HG03280 (cell line): ENCODE data around the gene LMX1A.

Experiments used
- ATAC-seq: cut with Tn5 transposase; IDR thresholded peaks from one replicate; pipeline ENCODE4 v1.9.1; 2021; ENCODE audit warnings: mild to moderate bottlenecking, moderate library complexity; ENCODE audit not compliant: unreplicated experiment

Gene LMX1A

GRCh38 chr1:165367375-165367993, 11.0 kb upstream of the LMX1A start:
- no peak for ATAC-seq

GRCh38 chr1:165365341-165365740, 8.8 kb upstream of the LMX1A start:
- ATAC-seq = no peak

GRCh38 chr1:165364568-165365133, 8.1 kb upstream of the LMX1A start:
- no peak for ATAC-seq

GRCh38 chr1:165356876-165357275, 361 bp upstream of the LMX1A start:
- no peak for ATAC-seq

- ATAC-seq = no peak
These were observed 1.2 kb downstream of the LMX1A start for GRCh38 chr1:165355139-165355976.

GRCh38 chr1:165354739-165355138, 1.8 kb downstream of the LMX1A start:
- no peak for ATAC-seq

DNA sequence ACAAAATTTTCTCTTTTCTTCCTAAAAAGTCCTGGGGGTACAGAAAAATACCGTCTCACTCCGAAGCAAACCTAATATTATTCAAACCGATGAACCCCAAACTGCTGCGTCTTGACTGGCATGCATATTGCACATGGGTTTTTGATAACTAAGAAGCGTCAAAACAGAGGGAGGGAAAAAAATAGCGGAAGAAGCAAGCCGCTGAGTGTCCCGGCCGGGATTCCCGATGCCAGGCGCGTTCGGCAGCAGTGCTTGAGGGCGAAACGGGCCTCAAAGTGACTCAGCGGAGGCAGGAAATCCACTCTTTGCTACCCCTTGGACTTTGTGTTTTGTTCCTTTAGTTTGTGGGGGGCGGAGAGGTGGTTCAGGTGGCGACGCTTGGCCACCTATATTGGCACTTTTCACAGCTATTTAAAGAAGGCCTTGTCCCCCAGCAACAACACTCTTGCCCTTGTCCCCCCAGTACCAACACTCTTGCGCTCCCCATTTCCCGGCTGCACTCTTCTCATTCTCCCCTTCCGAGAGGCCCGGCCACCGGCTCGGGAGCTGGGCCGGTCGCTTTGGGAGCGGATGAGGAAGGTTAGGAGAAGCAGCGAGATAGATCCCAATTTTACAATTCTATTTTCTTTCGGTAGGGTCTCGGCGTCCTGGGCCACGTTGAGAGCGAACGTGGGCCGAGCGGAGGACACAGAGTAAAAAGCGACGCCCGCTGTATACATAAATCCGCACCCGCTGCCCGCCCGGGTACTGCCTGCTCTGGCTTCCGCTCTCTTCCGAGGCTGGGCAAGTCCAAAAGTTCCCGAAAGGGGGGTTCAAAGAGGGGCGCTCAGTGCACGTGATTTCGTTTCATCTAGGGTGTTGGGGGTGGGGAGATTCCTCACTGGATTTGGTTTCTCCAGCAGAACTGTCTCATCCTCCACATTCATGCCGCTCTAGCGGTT, 2.5 kb downstream of the LMX1A start:
- ATAC-seq = no peak

DNA sequence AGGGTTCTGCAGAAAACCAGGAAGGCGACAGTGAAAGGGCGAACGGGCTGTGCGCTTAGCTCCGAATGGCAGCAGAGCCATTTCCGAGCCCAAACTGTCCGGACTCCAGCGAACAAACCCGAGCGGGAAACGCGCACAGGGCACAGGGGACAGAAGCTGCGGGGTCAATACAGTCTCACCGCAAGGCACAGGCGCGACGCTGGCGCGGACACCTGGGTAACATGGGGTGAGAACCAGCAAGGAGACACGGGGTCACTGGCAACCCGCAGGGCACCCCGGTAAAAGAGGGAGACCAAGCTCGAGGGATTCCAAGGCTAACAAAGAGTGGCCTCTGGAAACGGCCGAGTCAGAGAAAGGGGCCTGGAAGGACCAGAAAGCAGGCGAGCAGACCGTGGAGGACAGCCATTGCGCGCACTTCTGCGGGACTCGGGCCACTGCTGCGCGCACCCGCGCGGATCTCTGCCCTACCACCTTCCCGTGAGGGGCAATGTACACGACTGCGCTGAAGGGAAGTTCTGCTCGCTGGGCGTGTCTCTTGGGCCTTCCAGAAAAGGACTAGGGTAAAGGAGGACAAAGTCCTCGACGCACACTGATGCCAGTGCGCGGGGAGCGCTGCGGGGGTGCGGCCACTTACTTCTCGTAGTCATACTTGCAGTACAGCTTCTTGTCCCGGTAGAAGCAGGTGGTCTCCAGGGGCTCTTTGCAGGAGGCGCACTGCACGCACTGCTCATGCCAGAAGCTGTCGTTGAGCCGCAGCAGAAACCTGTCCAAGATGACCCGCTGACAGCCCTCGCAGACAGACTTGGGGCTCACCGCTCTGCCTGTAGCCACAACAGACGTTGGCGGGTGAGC, 3.8 kb downstream of the LMX1A start:
- ATAC-seq = no peak

DNA sequence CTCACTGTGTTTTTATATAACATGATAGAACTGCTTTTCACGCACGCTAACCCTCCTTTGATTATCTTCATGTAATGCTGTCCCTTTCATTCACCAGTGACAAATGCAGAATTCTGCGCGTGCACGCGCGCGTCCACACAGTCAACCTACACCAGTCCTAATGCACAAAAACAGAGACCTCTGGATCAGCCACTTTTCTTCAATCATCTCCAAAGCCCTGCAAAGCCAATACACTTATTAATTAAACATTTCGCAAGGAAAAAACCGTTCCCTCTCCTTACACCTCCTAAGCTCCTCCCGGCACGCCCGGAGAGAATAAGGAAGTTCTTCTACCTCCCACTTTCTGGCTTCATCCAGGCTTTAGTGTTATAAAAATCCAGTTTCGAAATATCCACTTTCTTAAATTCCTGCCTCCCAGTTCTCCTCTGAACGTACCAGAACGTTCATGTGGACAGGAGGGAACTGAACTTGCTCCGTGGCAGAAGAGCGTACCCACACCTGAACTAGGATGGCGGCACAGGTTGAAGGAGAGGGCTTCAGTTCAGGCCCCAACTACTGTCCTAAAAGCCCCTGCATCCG, 4.6 kb downstream of the LMX1A start:
- ATAC-seq = no peak

DNA sequence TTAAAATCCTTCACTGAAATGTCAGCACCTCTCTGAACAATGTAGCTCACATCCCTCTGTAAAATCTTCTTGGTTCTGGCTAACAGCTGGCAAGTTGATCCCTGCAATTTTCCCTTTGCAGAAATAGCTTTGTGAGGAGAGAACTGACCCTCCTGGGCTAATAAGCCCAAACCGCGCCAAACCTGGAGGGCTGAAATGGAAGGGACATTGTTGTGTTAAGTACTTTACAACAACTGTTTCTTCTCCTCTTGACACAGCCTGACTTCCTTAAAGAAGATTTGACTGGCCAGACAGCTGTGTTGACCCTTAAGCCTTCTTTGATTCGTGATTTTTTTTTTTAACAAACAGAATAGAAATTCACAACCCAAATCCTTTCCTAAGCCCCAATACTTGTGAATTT, 5.7 kb downstream of the LMX1A start:
- no peak for ATAC-seq

DNA sequence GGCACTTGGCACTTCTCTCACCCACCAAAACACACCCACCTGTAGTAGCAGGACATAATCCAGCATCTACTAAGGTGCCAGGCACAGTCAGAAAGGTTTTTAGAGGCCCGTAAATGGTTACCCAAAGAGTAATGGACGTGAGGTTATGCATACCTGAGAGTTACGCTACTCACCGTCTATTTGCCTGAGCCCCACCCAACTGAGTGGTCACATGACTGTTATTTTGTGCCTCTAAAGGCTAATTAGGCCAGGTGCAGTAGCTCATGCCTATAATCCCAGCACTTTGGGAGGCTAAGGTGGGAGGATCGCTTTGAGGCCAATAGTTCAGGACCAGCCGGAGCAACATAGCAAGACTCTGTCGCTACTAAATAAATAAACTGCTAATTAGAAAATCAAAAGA, 11.0 kb downstream of the LMX1A start:
- no peak for ATAC-seq

DNA sequence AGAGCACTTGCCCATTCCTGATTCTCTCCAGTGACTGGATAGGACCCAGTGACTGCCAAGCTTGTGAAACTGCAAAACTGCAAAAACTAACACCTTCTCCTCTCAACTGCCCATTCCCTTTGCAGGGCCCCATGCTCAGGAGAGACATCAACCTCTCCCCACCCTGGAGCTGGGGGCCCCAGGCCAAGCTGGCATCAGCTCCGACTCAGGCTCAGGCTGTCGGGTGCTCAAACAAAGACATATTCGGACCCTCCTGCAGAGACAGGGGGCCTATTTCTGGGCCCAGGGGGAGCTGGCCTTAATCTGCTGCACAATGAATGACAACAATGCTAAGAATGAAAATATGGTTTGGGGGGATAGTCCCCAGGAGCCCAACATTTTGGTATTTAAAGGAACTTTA, 11.8 kb downstream of the LMX1A start:
- ATAC-seq = no peak

GRCh38 chr1:165344198-165344597, 12.3 kb downstream of the LMX1A start:
- no peak for ATAC-seq

DNA sequence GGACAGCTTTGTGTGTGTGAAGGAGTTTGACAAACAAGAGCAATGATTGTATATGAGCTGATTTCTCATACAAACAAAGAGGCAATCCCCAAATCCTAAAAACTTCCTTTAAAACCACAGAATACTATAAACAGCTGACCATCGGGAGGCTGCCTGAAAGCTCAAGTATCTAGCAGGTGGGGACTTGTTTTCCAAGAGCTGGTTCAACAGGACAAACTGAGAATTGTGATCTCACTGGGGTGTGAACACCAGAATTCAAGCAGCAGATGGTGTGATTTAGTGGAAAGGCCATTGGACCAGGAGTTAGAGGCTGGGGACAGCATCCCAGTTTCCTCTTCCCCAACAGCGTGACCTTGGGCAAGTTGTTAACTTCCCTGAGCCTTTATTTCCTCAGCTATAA, 13.9 kb downstream of the LMX1A start:
- ATAC-seq = no peak

- ATAC-seq = no peak
These were observed 14.3 kb downstream of the LMX1A start for GRCh38 chr1:165342168-165342567.

DNA sequence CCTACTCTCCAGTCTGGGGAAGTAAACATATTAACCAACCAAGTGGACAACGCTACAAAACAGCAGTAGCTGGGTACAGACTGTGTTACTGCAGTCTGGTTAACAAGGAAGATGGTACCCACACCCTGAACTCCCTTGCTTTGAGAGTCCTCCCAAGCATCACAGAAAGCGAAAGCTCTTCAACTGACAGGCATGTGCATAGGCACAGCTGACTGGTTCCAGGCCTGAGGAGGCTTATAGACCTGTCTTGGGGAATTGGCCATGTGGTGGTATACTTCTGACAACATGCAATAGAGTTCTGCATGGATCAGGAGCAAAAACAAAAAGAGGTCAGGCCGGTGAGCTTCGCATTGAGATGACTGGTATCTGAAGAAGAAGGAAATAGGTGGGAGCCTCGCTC, 17.4 kb downstream of the LMX1A start:
- ATAC-seq = no peak

GRCh38 chr1:165330483-165330882, 26.0 kb downstream of the LMX1A start:
- ATAC-seq = no peak

DNA sequence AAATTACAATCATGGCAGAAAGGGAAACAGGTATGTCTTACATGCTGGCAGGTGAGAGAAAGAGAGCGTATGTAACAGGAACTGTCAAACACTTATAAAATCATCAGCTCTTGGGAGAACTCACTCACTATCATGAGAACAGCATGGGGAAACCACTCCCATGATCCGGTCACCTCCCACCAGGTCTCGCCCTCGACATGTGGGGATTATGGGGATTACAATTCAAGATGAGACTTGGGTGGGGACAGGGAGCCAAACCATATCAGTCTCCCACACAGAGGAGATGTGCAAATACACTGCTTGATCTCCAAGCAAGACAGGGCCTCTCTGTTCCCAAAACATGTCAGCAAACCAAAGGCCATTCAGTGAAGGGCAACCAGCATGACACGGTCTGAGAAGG, 27.4 kb downstream of the LMX1A start:
- no peak for ATAC-seq

DNA sequence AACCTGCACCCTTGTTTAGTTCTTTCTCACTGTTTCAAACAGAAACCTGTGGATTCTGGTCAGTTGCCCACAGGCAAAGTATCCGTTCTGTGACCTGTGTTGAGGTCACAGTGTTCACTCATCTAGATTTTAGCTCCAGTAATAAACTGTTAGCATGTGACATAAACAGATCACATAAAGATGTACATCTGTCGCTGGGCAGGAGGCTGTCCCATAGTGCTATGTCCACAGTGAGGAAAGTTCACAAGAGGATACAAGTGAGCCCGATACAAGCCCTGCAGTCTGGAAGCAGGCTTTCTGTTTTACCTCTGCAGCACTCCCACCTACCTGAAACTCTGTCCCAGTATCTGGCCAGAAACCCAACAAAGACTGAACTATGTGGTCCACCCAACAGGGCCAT, 28.4 kb downstream of the LMX1A start:
- no peak for ATAC-seq

GRCh38 chr1:165327538-165327937, 29.0 kb downstream of the LMX1A start:
- no peak for ATAC-seq
